DND-41 (cell line): ENCODE measurements around the gene TMTC1.

Experiments used
- ATAC-seq: fragments of 200-7000 bp; cut with Tn5 transposase; 3 replicates; pipeline ENCODE4 v1.9.1; 2021; ENCODE audit warnings: low read depth; ENCODE audit not compliant: insufficient read depth
- DNase-seq: peaks from one replicate; pipeline ENCODE4 v3.0.0-alpha.2; 2020
- H2AFZ ChIP-seq: 2 replicates; pipeline ENCODE4 v1.6.0; 2012; ENCODE audit warnings: low read depth, low read length
- H3K27ac ChIP-seq: 2 replicates; pipeline ENCODE4 v1.5.1; 2012; ENCODE audit warnings: low read length, inconsistent platforms
- H3K27me3 ChIP-seq: fragments of 200-600 bp; sonication (generic); 2 replicates; pipeline ENCODE4 v1.6.0; 2012; ENCODE audit warnings: low read length, mild to moderate bottlenecking, inconsistent platforms; ENCODE audit not compliant: insufficient read depth, poor library complexity
- H3K36me3 ChIP-seq: 2 replicates; pipeline ENCODE4 v1.5.1; 2012; ENCODE audit warnings: low read length, inconsistent platforms; ENCODE audit not compliant: insufficient read depth
- H3K4me1 ChIP-seq: 2 replicates; pipeline ENCODE4 v1.5.1; 2012; ENCODE audit warnings: mild to moderate bottlenecking, low read length; ENCODE audit not compliant: insufficient read depth
- H3K4me2 ChIP-seq: 2 replicates; pipeline ENCODE4 v1.6.0; 2012; ENCODE audit warnings: mild to moderate bottlenecking, moderate library complexity, low read length, inconsistent platforms; ENCODE audit not compliant: insufficient read depth
- H3K4me3 ChIP-seq, 2 experiments: fragments of 200-600 bp in 1 of 2; shearing (Covaris generic) in 1 of 2; 2 replicates each; pipeline ENCODE4 v1.5.1; 2012 to 2016; ENCODE audit warnings: inconsistent platforms in 2 of 2, low read length in 2 of 2, mild to moderate bottlenecking in 2 of 2, low read depth in 1 of 2, moderate library complexity in 1 of 2
- H3K79me2 ChIP-seq: 2 replicates; pipeline ENCODE4 v1.6.0; 2012; ENCODE audit warnings: low read length, inconsistent platforms; ENCODE audit not compliant: insufficient read depth
- H3K9ac ChIP-seq: 2 replicates; pipeline ENCODE4 v1.6.0; 2012; ENCODE audit warnings: low read depth, mild to moderate bottlenecking, inconsistent platforms, low read length, moderate library complexity
- H3K9me3 ChIP-seq: 2 replicates; pipeline ENCODE4 v1.5.1; 2012; ENCODE audit warnings: low read length, moderate library complexity, mild to moderate bottlenecking, inconsistent platforms; ENCODE audit not compliant: insufficient read depth, severe bottlenecking
- H4K20me1 ChIP-seq: 2 replicates; pipeline ENCODE4 v1.6.0; 2012; ENCODE audit warnings: low read length; ENCODE audit not compliant: insufficient read depth
- CTCF ChIP-seq: IDR thresholded peaks from 2 replicates; pipeline ENCODE4 v1.5.1; 2012; ENCODE audit warnings: borderline replicate concordance, low read length, moderate library complexity, mild to moderate bottlenecking; ENCODE audit not compliant: poor library complexity, severe bottlenecking; ENCODE audit errors: extremely low read depth
- EZH2 ChIP-seq: IDR thresholded peaks from 3 replicates; pipeline ENCODE4 v1.6.1; 2012; ENCODE audit warnings: borderline replicate concordance, low read depth, mild to moderate bottlenecking, moderate library complexity, low read length, inconsistent platforms; ENCODE audit not compliant: severe bottlenecking

The TMTC1 gene

DNA sequence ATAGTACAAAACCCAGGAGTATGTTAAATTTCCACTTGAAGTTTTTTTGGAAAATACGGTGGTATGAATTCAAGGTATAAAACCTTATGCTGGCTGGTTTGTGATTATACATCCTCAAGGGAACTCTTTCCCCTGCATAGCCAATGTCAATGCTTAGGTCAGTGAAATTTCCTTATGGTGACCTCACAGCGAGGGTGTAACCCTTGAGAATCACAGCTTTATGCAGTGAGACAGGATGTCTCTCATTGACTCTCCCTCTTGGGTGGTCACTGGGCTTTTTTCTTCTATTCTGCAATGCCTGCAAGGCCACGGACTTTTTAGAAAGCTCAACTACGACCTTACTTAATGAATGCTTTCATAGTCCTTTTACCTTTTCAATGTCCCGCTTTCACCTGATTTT is 64.4 kb downstream of the TMTC1 start:
- TF ChIP-seq CTCF, result no peak
- no peak for TF ChIP-seq EZH2
- H2AFZ ChIP-seq, result no peak overlapping the region
- H3K9ac ChIP-seq, result no peak overlapping the region
- H3K27me3 ChIP-seq, result no peaks in the 10 kb centered on the region
- H3K4me1 ChIP-seq, result no peaks in the 10 kb centered on the region
- H3K79me2 ChIP-seq, result no peaks in the 10 kb centered on the region
- H4K20me1 ChIP-seq, result no peaks in the 10 kb centered on the region
- DNase-seq, result no peak
- H3K9me3 ChIP-seq, result no peaks in the 10 kb centered on the region
- ATAC-seq, result no peak
- no peak overlapping the region for H3K27ac ChIP-seq
- H3K4me2 ChIP-seq, result no peak overlapping the region
- H3K4me3 ChIP-seq, result no peak overlapping the region
- H3K36me3 ChIP-seq, result no peaks in the 10 kb centered on the region

- ATAC-seq (no peak), DNase-seq (no peak)
- no peaks in the 10 kb centered on the region for H3K36me3 ChIP-seq
- H3K4me3 ChIP-seq, result no peak overlapping the region
- H3K4me2 ChIP-seq, result no peak overlapping the region
- H3K27ac ChIP-seq, result no peak overlapping the region
- H3K27me3 ChIP-seq, result no peaks in the 10 kb centered on the region
- H3K79me2 ChIP-seq, result no peaks in the 10 kb centered on the region
- no peaks in the 10 kb centered on the region for H3K4me1 ChIP-seq
- no peak for TF ChIP-seq CTCF
- no peak for TF ChIP-seq EZH2
- H2AFZ ChIP-seq, result no peak overlapping the region
- H4K20me1 ChIP-seq, result no peaks in the 10 kb centered on the region
- H3K9ac ChIP-seq, result no peak overlapping the region
- no peaks in the 10 kb centered on the region for H3K9me3 ChIP-seq
Observed at GRCh38 chr12:29717540-29718100, 66.1 kb downstream of the TMTC1 start.

- no peaks in the 10 kb centered on the region for H3K27me3 ChIP-seq
- H3K4me3 ChIP-seq, result no peak overlapping the region
- H3K79me2 ChIP-seq, result no peaks in the 10 kb centered on the region
- no peaks in the 10 kb centered on the region for H3K36me3 ChIP-seq
- H4K20me1 ChIP-seq, result no peaks in the 10 kb centered on the region
- no peak overlapping the region for H3K27ac ChIP-seq
- no peak for DNase-seq
- H3K4me1 ChIP-seq, result no peaks in the 10 kb centered on the region
- no peak overlapping the region for H3K4me2 ChIP-seq
- no peaks in the 10 kb centered on the region for H3K9me3 ChIP-seq
- H2AFZ ChIP-seq, result no peak overlapping the region
- no peak for ATAC-seq
- no peak for TF ChIP-seq CTCF
- TF ChIP-seq EZH2, result no peak
- H3K9ac ChIP-seq, result no peak overlapping the region
Observed at GRCh38 chr12:29714966-29715365, 68.8 kb downstream of the TMTC1 start.

- H3K27ac ChIP-seq, result no peak overlapping the region
Observed at GRCh38 chr12:29713729-29714128, 70.0 kb downstream of the TMTC1 start.

More at GRCh38 chr12:29713729-29714128, 70.0 kb downstream of the TMTC1 start:
- ATAC-seq (no peak), DNase-seq (no peak)
- no peaks in the 10 kb centered on the region for H3K9me3 ChIP-seq
- H4K20me1 ChIP-seq, result no peaks in the 10 kb centered on the region
- TF ChIP-seq EZH2, result no peak
- TF ChIP-seq CTCF, result no peak
- no peaks in the 10 kb centered on the region for H3K79me2 ChIP-seq
- no peaks in the 10 kb centered on the region for H3K4me1 ChIP-seq
- no peak overlapping the region for H3K4me2 ChIP-seq
- H3K4me3 ChIP-seq, result no peak overlapping the region
- H3K27me3 ChIP-seq, result no peaks in the 10 kb centered on the region
- no peak overlapping the region for H3K9ac ChIP-seq
- no peaks in the 10 kb centered on the region for H3K36me3 ChIP-seq
- no peak overlapping the region for H2AFZ ChIP-seq
